ENCODE measurements around the gene NCR3LG1.

NCR3LG1 gene

DNA sequence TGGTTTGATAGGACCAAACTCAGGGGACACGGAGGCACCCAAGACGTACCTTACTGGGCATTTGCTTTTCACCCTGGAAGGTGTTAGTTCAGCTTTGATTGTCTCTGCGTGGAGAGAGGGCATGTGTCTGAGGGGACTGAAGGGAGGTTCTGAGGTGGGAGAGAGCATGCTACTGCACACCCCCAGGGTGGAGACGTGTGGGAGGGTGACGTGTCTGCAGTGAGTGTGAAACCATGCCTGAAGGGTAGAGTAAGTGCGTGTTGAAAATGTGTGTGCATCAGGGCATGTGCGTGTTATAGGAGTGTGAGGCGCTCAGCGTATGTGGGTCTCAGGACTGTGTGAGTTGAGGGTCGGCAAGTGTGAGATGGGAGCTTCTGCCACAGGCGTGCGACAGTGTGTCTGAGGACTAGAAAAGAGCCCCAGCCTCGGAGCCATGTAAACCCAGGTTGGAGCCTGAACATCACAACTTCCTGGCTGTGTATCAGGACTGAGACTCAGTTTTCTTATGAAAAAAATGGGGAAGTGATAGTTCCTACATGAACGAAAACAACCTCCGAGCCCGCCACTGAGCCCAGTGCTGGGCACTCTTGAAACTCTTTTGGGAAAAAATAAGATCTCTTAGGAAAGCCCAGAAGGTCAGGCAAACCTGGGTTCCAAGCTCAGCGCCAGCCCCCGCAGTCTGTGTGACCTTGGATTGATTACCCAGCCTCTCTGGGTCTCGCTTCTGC is 48.6 kb downstream of the NCR3LG1 start:
- Histone ChIP-seq H3K4me1 (ENCODE audit: insufficient read depth, low read length, severe bottlenecking) (peaks cover 29% of the 10 kb centered on the region), H3K9me3 (ENCODE audit: low read length) (no peaks in the 10 kb centered on the region), H3K4me3 (ENCODE audit: low read depth, low read length, poor library complexity, severe bottlenecking) (peak overlapping the region; percentile 21), H3K9ac (ENCODE audit: low read length) (peak overlapping the region; percentile 29; the same call in 1 of the 2 replicates), H3K4me2 (ENCODE audit: low read length) (peak overlapping the region; percentile 52), H3K27me3 (ENCODE audit: insufficient read depth, low read length) (no peaks in the 10 kb centered on the region), H3K9me2 (ENCODE audit: low read depth, low read length) (no peaks in the 10 kb centered on the region), H4K20me1 (ENCODE audit: insufficient read depth, low read length) (no peaks in the 10 kb centered on the region), H3K27ac (ENCODE audit: low read depth, low read length, poor library complexity, severe bottlenecking) (peak overlapping the region; percentile 52), H3K36me3 (ENCODE audit: insufficient read depth, low read length) (no peaks in the 10 kb centered on the region), H3K79me2 (ENCODE audit: insufficient read depth, low read length) (no peaks in the 10 kb centered on the region), H3F3A (ENCODE audit: insufficient read depth, low read length) (no peaks in the 10 kb centered on the region), H2AFZ (ENCODE audit: low read length) (peak overlapping the region; percentile 14; the same call in 1 of the 2 replicates)
- TF ChIP-seq, protein P1, sequence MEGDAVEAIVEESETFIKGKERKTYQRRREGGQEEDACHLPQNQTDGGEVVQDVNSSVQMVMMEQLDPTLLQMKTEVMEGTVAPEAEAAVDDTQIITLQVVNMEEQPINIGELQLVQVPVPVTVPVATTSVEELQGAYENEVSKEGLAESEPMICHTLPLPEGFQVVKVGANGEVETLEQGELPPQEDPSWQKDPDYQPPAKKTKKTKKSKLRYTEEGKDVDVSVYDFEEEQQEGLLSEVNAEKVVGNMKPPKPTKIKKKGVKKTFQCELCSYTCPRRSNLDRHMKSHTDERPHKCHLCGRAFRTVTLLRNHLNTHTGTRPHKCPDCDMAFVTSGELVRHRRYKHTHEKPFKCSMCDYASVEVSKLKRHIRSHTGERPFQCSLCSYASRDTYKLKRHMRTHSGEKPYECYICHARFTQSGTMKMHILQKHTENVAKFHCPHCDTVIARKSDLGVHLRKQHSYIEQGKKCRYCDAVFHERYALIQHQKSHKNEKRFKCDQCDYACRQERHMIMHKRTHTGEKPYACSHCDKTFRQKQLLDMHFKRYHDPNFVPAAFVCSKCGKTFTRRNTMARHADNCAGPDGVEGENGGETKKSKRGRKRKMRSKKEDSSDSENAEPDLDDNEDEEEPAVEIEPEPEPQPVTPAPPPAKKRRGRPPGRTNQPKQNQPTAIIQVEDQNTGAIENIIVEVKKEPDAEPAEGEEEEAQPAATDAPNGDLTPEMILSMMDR (IDR thresholded peaks at IDR 0.05; ENCODE audit: low read length) = no peak
- no peak for TF ChIP-seq EZH2 (IDR thresholded peaks at IDR 0.05; ENCODE audit: borderline replicate concordance, low read length)

DNA sequence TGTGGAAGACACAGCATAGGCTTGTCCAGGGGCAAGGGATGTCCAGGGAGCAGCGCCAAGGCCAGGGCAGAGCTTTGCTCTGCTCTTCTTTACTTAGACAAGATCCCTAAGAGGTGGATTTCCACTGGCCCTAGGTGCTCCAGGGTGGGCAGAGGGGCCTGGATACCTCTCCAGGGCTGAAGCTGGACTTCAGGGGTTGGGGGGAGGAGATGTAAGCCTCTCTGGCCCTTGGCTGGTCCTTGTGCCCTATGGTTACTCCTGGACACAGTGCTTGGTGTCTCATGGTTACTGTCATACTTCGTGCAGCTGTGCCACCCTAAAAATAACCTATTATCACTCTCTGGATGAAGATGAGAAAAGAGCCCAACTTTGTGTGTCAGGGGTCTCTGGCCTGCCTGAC is 49.7 kb downstream of the NCR3LG1 start:
- no peak for TF ChIP-seq EZH2 (IDR thresholded peaks at IDR 0.05; ENCODE audit: borderline replicate concordance, low read length)
- TF ChIP-seq, protein P1 (IDR thresholded peaks at IDR 0.05; ENCODE audit: low read length) = no peak
- no peaks in the 10 kb centered on the region for H3K9me2 ChIP-seq (ENCODE audit: low read depth, low read length)
- H2AFZ ChIP-seq (ENCODE audit: low read length) = no peak overlapping the region
- H3K9ac ChIP-seq (ENCODE audit: low read length) = no peak overlapping the region; the same call in 1 of the 2 replicates
- no peaks in the 10 kb centered on the region for H4K20me1 ChIP-seq (ENCODE audit: insufficient read depth, low read length)
- no peaks in the 10 kb centered on the region for H3K27me3 ChIP-seq (ENCODE audit: insufficient read depth, low read length)
- H3K36me3 ChIP-seq (ENCODE audit: insufficient read depth, low read length) = no peaks in the 10 kb centered on the region
- no peaks in the 10 kb centered on the region for H3K79me2 ChIP-seq (ENCODE audit: insufficient read depth, low read length)
- no peaks in the 10 kb centered on the region for H3F3A ChIP-seq (ENCODE audit: insufficient read depth, low read length)
- H3K4me3 ChIP-seq (ENCODE audit: low read depth, low read length, poor library complexity, severe bottlenecking) = no peak overlapping the region
- no peak overlapping the region for H3K4me2 ChIP-seq (ENCODE audit: low read length)
- H3K9me3 ChIP-seq (ENCODE audit: low read length) = no peaks in the 10 kb centered on the region
- H3K4me1 ChIP-seq (ENCODE audit: insufficient read depth, low read length, severe bottlenecking) = peaks cover 39% of the 10 kb centered on the region
- H3K27ac ChIP-seq (ENCODE audit: low read depth, low read length, poor library complexity, severe bottlenecking) = peak overlapping the region; percentile 52

DNA sequence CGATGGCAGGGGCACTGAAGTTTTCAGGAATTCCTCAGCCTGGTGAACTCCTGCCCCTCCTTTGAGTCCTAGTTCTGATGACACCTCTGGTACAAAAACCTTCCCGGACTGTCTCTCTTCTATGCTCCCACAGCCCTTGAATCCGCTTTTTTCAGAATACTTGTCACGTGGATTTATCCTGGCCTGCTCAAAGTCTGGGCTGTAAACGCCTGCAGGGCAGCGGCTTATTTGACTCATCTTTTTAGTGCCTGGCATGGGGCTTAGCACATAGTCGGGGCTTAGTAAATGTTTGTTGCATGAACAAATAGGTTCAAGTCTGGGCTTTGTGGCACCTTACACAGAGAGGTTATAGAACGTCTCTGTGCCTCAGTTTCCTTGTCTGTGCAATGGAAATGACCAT is 50.2 kb downstream of the NCR3LG1 start:
- H3K4me2 ChIP-seq (ENCODE audit: low read length) = no peak overlapping the region
- TF ChIP-seq, protein P1 (IDR thresholded peaks at IDR 0.05; ENCODE audit: low read length) = no peak
- no peak for TF ChIP-seq EZH2 (IDR thresholded peaks at IDR 0.05; ENCODE audit: borderline replicate concordance, low read length)
- no peak overlapping the region for H3K9ac ChIP-seq (ENCODE audit: low read length)
- no peaks in the 10 kb centered on the region for H4K20me1 ChIP-seq (ENCODE audit: insufficient read depth, low read length)
- H3K36me3 ChIP-seq (ENCODE audit: insufficient read depth, low read length) = no peaks in the 10 kb centered on the region
- H3K79me2 ChIP-seq (ENCODE audit: insufficient read depth, low read length) = no peaks in the 10 kb centered on the region
- no peak overlapping the region for H3K4me3 ChIP-seq (ENCODE audit: low read depth, low read length, poor library complexity, severe bottlenecking)
- no peak overlapping the region for H3K27ac ChIP-seq (ENCODE audit: low read depth, low read length, poor library complexity, severe bottlenecking)
- H3K9me2 ChIP-seq (ENCODE audit: low read depth, low read length) = no peaks in the 10 kb centered on the region
- H3K27me3 ChIP-seq (ENCODE audit: insufficient read depth, low read length) = no peaks in the 10 kb centered on the region
- H3K9me3 ChIP-seq (ENCODE audit: low read length) = no peaks in the 10 kb centered on the region
- peaks cover 39% of the 10 kb centered on the region for H3K4me1 ChIP-seq (ENCODE audit: insufficient read depth, low read length, severe bottlenecking)
- H2AFZ ChIP-seq (ENCODE audit: low read length) = no peak overlapping the region
- no peaks in the 10 kb centered on the region for H3F3A ChIP-seq (ENCODE audit: insufficient read depth, low read length)

Data from OCI-LY1 (cell line).